Liver (tissue), 3 donors: ENCODE data around the gene RANBP1.

Experiments used
- CTCF ChIP-seq: fragments of 150-350 bp; IDR thresholded peaks from 2 replicates; pipeline ENCODE4 v1.5.1; 2017; ENCODE audit warnings: improper control_type of control experiment, low read depth, low read length; ENCODE audit not compliant: missing input control
- NR2F2 ChIP-seq: IDR thresholded peaks from 2 replicates; pipeline ENCODE4 v1.6.1; 2016; ENCODE audit warnings: antibody characterized with exemption
- YY1 ChIP-seq: IDR thresholded peaks from 2 replicates; pipeline ENCODE4 v1.6.1; 2016; ENCODE audit warnings: antibody characterized with exemption, mild to moderate bottlenecking
- donor health status: healthy.
- donor health status: healthy.

GRCh38 chr22:20106849-20107237, 9.1 kb upstream of the RANBP1 start:
- TF ChIP-seq NR2F2 (no peak), CTCF (no peak), YY1 (no peak)
